ENCODE data around the gene PHLDA3.
"Not testable (repeated sequence)": the region's sequence is repeated elsewhere in the genome, so short reads cannot be mapped to it uniquely, and the experiment has no call there.

The PHLDA3 gene

GRCh38 chr1:201503397-201504176 is 34.6 kb upstream of the PHLDA3 start:
- peak; percentile 99 for DNase-seq

- no peak for DNase-seq
Measured at GRCh38 chr1:201502511-201502857, 33.5 kb upstream of the PHLDA3 start.

GRCh38 chr1:201501812-201502510 is 33.0 kb upstream of the PHLDA3 start:
- no peak for DNase-seq

- peak; percentile 65 for DNase-seq
Measured at GRCh38 chr1:201501144-201501543, 32.2 kb upstream of the PHLDA3 start.

- no peak for DNase-seq
Measured at GRCh38 chr1:201500670-201501120, 31.7 kb upstream of the PHLDA3 start.

GRCh38 chr1:201499795-201500669 is 31.0 kb upstream of the PHLDA3 start:
- DNase-seq, result no peak

GRCh38 chr1:201499191-201499590 is 30.2 kb upstream of the PHLDA3 start:
- no peak for DNase-seq

- no peak for DNase-seq
Measured at GRCh38 chr1:201498621-201499020, 29.6 kb upstream of the PHLDA3 start.

GRCh38 chr1:201497935-201498509 is 29.0 kb upstream of the PHLDA3 start:
- no peak for DNase-seq

- no peak for DNase-seq
Measured at GRCh38 chr1:201496296-201496690, 27.3 kb upstream of the PHLDA3 start.

GRCh38 chr1:201495551-201496295 is 26.7 kb upstream of the PHLDA3 start:
- no peak for DNase-seq

- DNase-seq, result no peak
Measured at GRCh38 chr1:201493757-201494617, 25.0 kb upstream of the PHLDA3 start.

GRCh38 chr1:201493026-201493656 is 24.2 kb upstream of the PHLDA3 start:
- not testable (repeated sequence) for DNase-seq

GRCh38 chr1:201491896-201492511 is 23.0 kb upstream of the PHLDA3 start:
- DNase-seq, result peak; percentile 54

- no peak for DNase-seq
Measured at GRCh38 chr1:201490708-201491131, 21.7 kb upstream of the PHLDA3 start.

- DNase-seq, result no peak
Measured at GRCh38 chr1:201489643-201490261, 20.8 kb upstream of the PHLDA3 start.

GRCh38 chr1:201488830-201489589 is 20.0 kb upstream of the PHLDA3 start:
- peak; percentile 97 for DNase-seq

- no peak for DNase-seq
Measured at GRCh38 chr1:201487742-201488141, 18.8 kb upstream of the PHLDA3 start.

- DNase-seq, result no peak
Measured at GRCh38 chr1:201486187-201486586, 17.2 kb upstream of the PHLDA3 start.

Measured in fibroblast of skin of right biceps (primary cell).